Glomerular endothelial cell (primary cell): ENCODE data around the gene SYT2. TPM values are rescaled to one million over a fixed set of nuclear protein-coding genes. Genes with fewer than 3 reads are reported as not detected.
"Not testable (repeated sequence)": the region's sequence is repeated elsewhere in the genome, so short reads cannot be mapped to it uniquely, and the experiment has no call there.

Experiments used
- DNase-seq: peaks from one replicate; pipeline ENCODE4 v3.0.0-alpha.2; 2011; ENCODE audit warnings: low read depth, low spot score; ENCODE audit errors: extremely low read depth
- total RNA-seq: library from RNA; depleted of rRNA; stranded (reverse); fragments of >200 nt; gene quantifications from 2 replicates; pipeline ENCODE4 v1.2.3, GENCODE V29; 2015

The SYT2 gene
- total RNA-seq, 1 donor from 2014 or later, result not detected

- no peak for DNase-seq
Measured at GRCh38 chr1:202578001-202578504, 132.2 kb downstream of the SYT2 start.

- no peak for DNase-seq
Measured at GRCh38 chr1:202577381-202577780, 132.9 kb downstream of the SYT2 start.

DNA sequence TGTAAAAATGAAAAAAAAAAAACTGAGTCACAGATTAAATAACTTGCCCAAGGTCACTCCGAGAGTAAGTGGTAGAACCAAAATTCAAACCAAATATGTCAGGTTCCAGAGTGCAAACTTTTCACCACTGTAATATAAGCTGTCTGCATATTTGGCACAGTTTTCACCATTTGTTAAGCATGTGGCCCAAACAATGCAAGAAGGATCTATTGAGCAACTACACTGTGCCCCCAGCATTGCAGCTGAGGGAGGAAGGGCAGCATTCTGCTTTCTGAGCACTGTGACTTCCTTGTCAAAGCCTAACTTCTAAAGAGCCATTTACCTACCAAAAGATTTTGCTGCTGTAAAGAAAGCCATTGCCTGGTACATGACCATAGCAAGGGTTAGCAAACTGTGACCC, 133.4 kb downstream of the SYT2 start:
- DNase-seq, result no peak

GRCh38 chr1:202575918-202576653, 134.2 kb downstream of the SYT2 start:
- DNase-seq, result no peak

- no peak for DNase-seq
Measured at GRCh38 chr1:202572867-202573266, 137.4 kb downstream of the SYT2 start.

- no peak for DNase-seq
Measured at GRCh38 chr1:202571719-202572339, 138.4 kb downstream of the SYT2 start.

DNA sequence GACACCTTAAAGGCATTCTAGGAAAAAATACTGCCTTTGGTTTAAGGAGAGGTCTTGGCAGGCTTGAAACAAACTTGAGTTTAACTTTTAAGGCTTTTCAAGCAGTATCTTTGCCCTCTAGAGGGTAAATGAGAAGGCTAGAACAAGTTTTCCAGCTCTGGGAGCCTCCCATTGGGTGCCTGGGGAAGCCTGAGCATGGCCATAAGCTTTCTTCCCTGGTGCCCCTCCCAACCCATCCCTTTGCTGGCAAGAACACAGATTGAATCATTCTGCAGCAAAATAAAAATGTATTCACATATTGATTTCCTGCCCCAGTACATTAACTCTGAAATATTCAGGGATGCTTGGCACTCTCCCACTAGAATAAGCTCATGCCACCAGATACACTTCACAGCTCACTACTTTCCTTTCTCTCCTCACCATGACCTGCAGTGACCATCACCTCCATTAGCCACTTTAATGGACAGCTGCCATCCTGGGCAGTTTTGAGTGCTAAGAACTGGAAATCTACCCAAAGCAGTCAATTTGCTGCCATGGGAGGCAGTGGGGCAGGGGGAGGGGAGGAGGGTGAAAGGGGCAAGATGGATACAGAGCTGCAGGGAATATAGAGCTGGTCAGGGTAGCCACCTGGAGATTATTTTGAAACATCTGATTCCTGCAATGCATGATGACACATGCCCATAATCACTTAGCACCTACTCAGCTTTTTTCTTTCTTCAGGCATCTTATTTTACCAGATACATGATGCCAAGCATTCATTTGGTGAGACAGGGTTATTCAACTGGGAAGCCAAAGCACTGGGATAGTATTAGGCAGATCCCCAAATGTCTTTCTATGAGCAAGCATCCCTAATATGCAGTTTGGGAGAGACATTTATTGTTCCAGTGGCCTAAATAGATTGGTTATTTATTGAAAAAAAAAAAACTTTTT, 140.6 kb downstream of the SYT2 start:
- DNase-seq, result no peak

DNA sequence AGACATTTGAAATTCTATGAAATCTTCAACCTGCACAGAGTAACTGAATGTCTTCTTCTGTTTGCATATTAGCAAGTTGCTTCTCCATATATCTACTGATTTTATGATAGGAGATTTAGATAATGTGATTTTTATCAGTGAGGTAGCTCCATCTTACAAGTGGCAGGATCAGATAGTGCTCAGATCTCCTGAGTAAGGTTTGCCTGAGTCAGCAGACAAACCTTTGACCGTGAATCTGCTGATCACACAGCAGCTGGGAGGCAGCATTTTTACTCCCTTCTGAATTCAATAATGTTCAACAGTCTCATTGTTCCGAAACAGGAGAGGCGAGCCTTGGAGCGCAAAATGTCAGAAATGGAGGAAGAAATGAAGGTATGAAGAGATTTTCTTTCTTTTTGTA, 141.4 kb downstream of the SYT2 start:
- no peak for DNase-seq

- DNase-seq, result no peak
Measured at GRCh38 chr1:202568410-202568809, 141.8 kb downstream of the SYT2 start.

GRCh38 chr1:202567738-202568137, 142.5 kb downstream of the SYT2 start:
- no peak for DNase-seq

GRCh38 chr1:202565890-202566602, 144.2 kb downstream of the SYT2 start:
- DNase-seq, result no peak

DNA sequence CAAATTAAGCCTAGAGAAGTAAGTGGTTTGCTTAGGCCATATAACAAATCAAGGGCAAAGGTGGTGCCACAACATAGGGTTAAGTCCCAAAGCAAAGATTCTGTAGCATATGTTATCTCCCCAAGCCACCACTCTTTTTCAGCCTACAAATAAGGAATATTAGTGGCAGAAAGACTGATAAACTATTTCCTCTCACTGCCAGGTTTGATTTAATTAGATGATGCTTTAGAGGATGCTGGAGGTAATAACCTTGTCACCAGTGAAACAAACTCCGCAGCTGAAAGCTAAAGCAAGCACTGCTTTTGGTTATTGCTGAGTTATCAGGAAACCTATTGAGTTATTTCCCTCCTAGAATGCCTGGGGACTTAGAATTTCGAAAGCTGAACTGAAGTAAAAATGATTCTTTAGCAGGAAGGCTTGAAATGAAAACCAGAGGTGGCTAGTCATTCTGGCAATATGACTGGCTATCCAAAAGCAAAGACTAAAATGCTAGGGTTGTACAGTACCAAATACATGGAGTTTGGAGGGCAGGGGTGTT, 145.2 kb downstream of the SYT2 start:
- DNase-seq, result no peak

DNA sequence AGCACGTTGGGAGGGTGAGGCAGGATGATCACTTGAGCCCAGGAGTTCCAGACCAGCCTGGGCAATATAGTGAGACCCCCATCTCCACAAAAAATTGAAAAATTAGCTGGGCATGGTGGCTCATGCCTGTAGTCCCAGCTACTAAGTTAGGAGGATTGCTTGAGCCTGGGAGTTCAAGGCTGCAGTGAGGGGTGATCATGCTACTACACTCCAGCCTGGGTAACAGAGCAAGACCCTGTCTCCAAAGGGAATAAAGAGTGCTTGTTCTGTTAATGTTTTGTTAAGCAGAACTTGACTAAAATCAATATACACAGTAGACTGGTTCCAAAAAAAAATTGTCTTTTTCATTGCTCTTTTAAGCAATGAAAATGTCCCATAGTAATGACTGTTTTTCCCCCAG, 146.4 kb downstream of the SYT2 start:
- DNase-seq, result no peak

- no peak for DNase-seq
Measured at GRCh38 chr1:202562444-202563060, 147.7 kb downstream of the SYT2 start.

GRCh38 chr1:202561726-202562443, 148.4 kb downstream of the SYT2 start:
- no peak for DNase-seq

DNA sequence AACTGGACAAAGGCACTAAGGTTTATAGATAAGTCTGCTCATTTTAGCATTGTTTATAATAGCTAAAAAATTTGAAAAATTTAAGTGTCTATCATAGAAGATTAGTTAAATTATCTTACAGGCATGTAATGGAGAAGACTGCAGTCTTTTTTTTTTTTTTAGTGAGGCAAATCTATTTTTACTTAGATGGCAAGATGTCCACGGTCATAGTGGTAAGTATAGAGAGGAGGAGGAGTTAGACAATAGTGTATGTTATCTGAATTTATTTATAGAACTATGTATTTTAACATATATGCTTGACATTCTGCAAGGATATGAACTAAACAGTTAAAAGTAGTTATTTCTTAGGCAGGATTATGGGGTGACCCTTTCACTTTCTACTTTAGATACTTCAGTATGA, 149.0 kb downstream of the SYT2 start:
- DNase-seq, result no peak

DNA sequence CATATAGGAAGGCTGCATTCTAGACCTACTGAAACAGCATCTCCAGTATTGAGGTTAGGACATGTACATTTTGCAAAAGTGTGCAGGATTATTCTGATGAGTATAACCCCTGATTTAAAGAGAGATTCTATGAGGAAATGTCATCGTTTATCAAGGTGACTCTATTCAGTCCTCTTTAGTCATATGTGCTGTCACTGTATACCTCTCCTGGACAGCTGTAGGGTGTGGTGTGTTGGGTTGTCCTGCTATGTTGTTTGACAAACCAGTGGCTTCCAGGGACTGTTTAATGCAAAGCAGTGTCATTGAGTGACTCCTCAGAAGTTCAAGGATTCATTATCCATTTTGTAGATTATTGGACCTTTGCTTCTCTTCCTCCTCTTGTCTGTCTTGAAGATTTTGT, 152.6 kb downstream of the SYT2 start:
- not testable (repeated sequence) for DNase-seq

DNA sequence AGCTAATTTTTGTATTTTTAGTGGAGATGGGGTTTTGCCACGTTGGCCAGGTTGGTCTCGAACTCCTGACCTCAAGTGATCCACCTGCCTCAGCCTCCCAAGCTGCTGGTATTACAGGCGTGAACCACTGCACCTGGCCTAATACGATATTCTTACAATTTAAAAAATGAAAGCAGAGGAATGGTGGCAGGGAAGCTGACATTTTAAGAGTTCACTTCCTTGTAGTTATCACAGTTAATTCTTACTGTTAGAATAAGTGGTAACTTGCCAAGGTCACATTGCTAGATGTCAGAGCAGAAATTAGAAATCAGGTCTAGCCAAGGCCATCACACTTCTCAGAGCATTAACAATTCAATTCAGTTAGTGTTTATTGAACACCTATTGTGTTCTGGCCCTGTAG, 154.2 kb downstream of the SYT2 start:
- DNase-seq, result not testable (repeated sequence)

- not testable (repeated sequence) for DNase-seq
Measured at GRCh38 chr1:202554619-202555018, 155.6 kb downstream of the SYT2 start.
